HepG2 (cell line): Measurements from ENCODE around the gene CCDC87. TPM values are rescaled to one million over a fixed set of nuclear protein-coding genes. Genes with fewer than 3 reads are reported as not detected.

ENCODE experiments used
- CENPT ChIP-seq: sonication (generic); formaldehyde crosslinking; IDR thresholded peaks from 2 replicates; pipeline ENCODE4 v1.8.0; 2022; ENCODE audit warnings: low read depth, mild to moderate bottlenecking, moderate library complexity, missing genetic modification reagents
- FOXA3 ChIP-seq: IDR thresholded peaks from 2 replicates; pipeline ENCODE4 v1.6.1; 2016; ENCODE audit warnings: missing genetic modification reagents, missing compliant biosample characterization
- FOXM1 ChIP-seq: sonication (generic); formaldehyde crosslinking; IDR thresholded peaks from 2 replicates; pipeline ENCODE4 v1.5.0; 2020; ENCODE audit warnings: missing genetic modification reagents
- GATA4 ChIP-seq: sonication (generic); IDR thresholded peaks from 2 replicates; pipeline ENCODE4 v1.6.1; 2016; ENCODE audit warnings: antibody characterized with exemption, low read depth, borderline replicate concordance
- KLF6 ChIP-seq: IDR thresholded peaks from 2 replicates; pipeline ENCODE4 v1.8.0; 2016; ENCODE audit warnings: missing biosample characterization, missing genetic modification reagents
- MATR3 ChIP-seq: sonication (generic); formaldehyde crosslinking; IDR thresholded peaks from 2 replicates; pipeline ENCODE4 v1.4.0; 2020; ENCODE audit warnings: missing genetic modification reagents
- NR1H2 ChIP-seq: sonication (generic); formaldehyde crosslinking; IDR thresholded peaks from 2 replicates; pipeline ENCODE4 v1.8.1; 2022; ENCODE audit warnings: low read depth, missing genetic modification reagents, borderline replicate concordance
- RBFOX2 ChIP-seq: fragments of 200-400 bp; formaldehyde crosslinking; IDR thresholded peaks from 2 replicates; pipeline ENCODE4 v1.6.1; 2017; ENCODE audit warnings: low read depth, mild to moderate bottlenecking, low read length
- SAP130 ChIP-seq: IDR thresholded peaks from 2 replicates; pipeline ENCODE4 v1.6.1; 2016; ENCODE audit warnings: low read depth
- SMARCC2 ChIP-seq: fragments of 450-650 bp; IDR thresholded peaks from 2 replicates; pipeline ENCODE4 v1.6.1; 2017; ENCODE audit warnings: antibody characterized with exemption, mild to moderate bottlenecking
- SP5 ChIP-seq: IDR thresholded peaks from 2 replicates; pipeline ENCODE4 v1.6.1; 2016; ENCODE audit warnings: low read depth, borderline replicate concordance
- SRSF1 ChIP-seq: fragments of 200-400 bp; formaldehyde crosslinking; optimal IDR thresholded peaks from 2 replicates; pipeline ENCODE3; 2017; ENCODE audit warnings: mild to moderate bottlenecking, low read depth, low read length, moderate library complexity
- SSRP1 ChIP-seq: IDR thresholded peaks from 2 replicates; pipeline ENCODE4 v1.6.1; 2016; ENCODE audit warnings: control low read depth
- TRIM24 ChIP-seq: sonication (generic); formaldehyde crosslinking; IDR thresholded peaks from 2 replicates; pipeline ENCODE4 v1.8.0; 2022; ENCODE audit warnings: mild to moderate bottlenecking, missing genetic modification reagents
- ZNF143 ChIP-seq: sonication (generic); formaldehyde crosslinking; IDR thresholded peaks from 2 replicates; pipeline ENCODE4 v1.4.0; 2020; ENCODE audit warnings: missing genetic modification reagents
- ZNF441 ChIP-seq: sonication (generic); formaldehyde crosslinking; IDR thresholded peaks from 2 replicates; pipeline ENCODE4 v1.7.0; 2021; ENCODE audit warnings: missing genetic modification reagents, borderline replicate concordance
- ZNF557 ChIP-seq: sonication (generic); formaldehyde crosslinking; IDR thresholded peaks from 2 replicates; pipeline ENCODE4 v1.4.0; 2020; ENCODE audit warnings: missing genetic modification reagents
- ZNF891 ChIP-seq: sonication (generic); formaldehyde crosslinking; IDR thresholded peaks from 2 replicates; pipeline ENCODE4 v1.5.0; 2020; ENCODE audit warnings: mild to moderate bottlenecking, missing genetic modification reagents
- polyA plus RNA-seq, 8 experiments: library from polyadenylated mRNA; depleted of rRNA in 3 of 8; stranded (reverse) in 7 of 8; unstranded in 1 of 8; fragments of >200 nt; fragmentation: Illumina TruSeq in 4 of 8; extraction: Trizol in 4 of 8; gene quantifications; 2 replicates each; pipeline versions ENCODE4 v1.2.1 to v1.2.3, GENCODE V29; 2011 to 2016; ENCODE audit warnings: low read depth in 4 of 8, missing spikeins in 1 of 8, mixed read lengths in 1 of 8; ENCODE audit not compliant: insufficient read depth in 1 of 8
- total RNA-seq, 5 experiments: library from RNA; depleted of rRNA; stranded (reverse); fragments of >200 nt; fragmentation: Illumina TruSeq; extraction: Trizol; gene quantifications; 2 replicates each; pipeline ENCODE4 v1.2.3, GENCODE V29; 2016; ENCODE audit warnings: low read depth in 1 of 5
- TF ChIP-seq, protein P1 (sequence below): IDR thresholded peaks from 2 replicates; pipeline ENCODE4 v1.6.1; 2016; ENCODE audit warnings: low read depth, borderline replicate concordance
- TF ChIP-seq, protein P2 (sequence below): sonication (generic); formaldehyde crosslinking; IDR thresholded peaks from 2 replicates; pipeline ENCODE4 v1.5.0; 2020; ENCODE audit warnings: mild to moderate bottlenecking, low read depth, missing genetic modification reagents, borderline replicate concordance
- TF ChIP-seq, protein P3 (sequence below): sonication (generic); formaldehyde crosslinking; IDR thresholded peaks from 2 replicates; pipeline ENCODE4 v1.9.0; 2022; ENCODE audit warnings: missing genetic modification reagents, mild to moderate bottlenecking, borderline replicate concordance
- TF ChIP-seq, protein P4 (sequence below): sonication (generic); formaldehyde crosslinking; IDR thresholded peaks from 2 replicates; pipeline ENCODE4 v1.8.0; 2022; ENCODE audit warnings: mild to moderate bottlenecking, missing genetic modification reagents, moderate library complexity
- TF ChIP-seq, protein P5 (sequence below), 2 experiments: sonication (generic) in 1 of 2; formaldehyde crosslinking in 1 of 2; IDR thresholded peaks; 2 replicates each; pipeline versions ENCODE4 v1.4.0 to v1.6.1; 2018 to 2020; ENCODE audit warnings: missing genetic modification reagents in 2 of 2, borderline replicate concordance in 1 of 2, low read depth in 1 of 2, mild to moderate bottlenecking in 1 of 2, missing biosample characterization in 1 of 2
- TF ChIP-seq, protein P6 (sequence below): sonication (generic); formaldehyde crosslinking; IDR thresholded peaks from 2 replicates; pipeline ENCODE4 v1.8.1; 2023; ENCODE audit warnings: mild to moderate bottlenecking, moderate library complexity, missing genetic modification reagents

The CCDC87 gene
- total and polyA plus RNA-seq, 2 of the 13 experiments (the other 11 are each of a cell fraction or from before 2014, with no cell fraction given) = 0.05 to 0.42 TPM

DNA sequence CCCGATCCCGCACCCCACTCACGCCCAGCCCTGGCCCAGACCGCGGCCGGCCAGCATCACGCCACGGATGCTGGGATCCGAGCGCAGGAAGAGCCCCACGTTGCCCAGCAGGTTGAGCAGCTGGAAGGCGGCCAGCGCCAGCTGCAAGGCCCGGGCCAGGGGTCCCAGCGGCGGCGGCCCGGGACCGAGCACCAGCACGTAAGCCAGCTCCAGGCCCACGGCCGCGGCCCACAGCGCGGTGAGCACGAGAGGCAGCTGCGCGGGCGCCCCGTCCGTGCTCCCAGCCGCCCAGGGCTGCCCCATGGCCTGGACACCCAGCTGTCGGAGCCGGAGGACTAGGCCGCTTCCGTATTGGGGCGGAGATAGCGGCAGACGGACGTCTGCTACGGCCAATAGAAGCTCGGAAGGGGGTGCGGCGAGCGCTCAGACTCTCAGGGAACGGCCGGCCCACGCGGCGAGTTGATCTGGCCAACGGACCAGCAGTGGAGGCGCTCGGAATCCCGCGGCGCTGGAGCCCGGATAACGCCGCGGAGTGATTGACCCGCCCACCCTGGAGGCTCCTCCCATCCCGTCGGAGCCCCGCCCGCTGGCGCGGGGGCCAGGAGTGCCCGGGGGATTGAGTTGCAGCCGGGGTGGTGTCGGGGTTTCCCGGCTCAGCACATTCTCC lies 47.0 kb downstream of the CCDC87 start, which contains the start of gene ZDHHC24 (continued):
- TF ChIP-seq NR1H2 (CRISPR knock-in tag) (no peak), CENPT (CRISPR knock-in tag) (no peak), KLF6 (no peak), SAP130 (CRISPR knock-in tag) (peak; percentile 99), SRSF1 (peak; percentile 84), SSRP1 (CRISPR knock-in tag) (no peak), SP5 (CRISPR knock-in tag) (peak; percentile 24; the same call in 1 of the 2 replicates), FOXA3 (CRISPR knock-in tag) (no peak), TRIM24 (no peak), GATA4 (no peak), ZNF143 (no peak), RBFOX2 (peak; percentile 90), FOXM1 (CRISPR knock-in tag) (no peak), SMARCC2 (no peak), ZNF441 (CRISPR knock-in tag) (0 out of 2 replicates have a peak, but pooled peaks have one; percentile 26), ZNF891 (CRISPR knock-in tag) (no peak), ZNF557 (no peak), MATR3 (CRISPR knock-in tag) (no peak)
- TF ChIP-seq, protein P1, sequence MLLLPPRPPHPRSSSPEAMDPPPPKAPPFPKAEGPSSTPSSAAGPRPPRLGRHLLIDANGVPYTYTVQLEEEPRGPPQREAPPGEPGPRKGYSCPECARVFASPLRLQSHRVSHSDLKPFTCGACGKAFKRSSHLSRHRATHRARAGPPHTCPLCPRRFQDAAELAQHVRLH (CRISPR knock-in tag) = 0 out of 2 replicates have a peak, but pooled peaks have one; percentile 25
- TF ChIP-seq, protein P2, sequence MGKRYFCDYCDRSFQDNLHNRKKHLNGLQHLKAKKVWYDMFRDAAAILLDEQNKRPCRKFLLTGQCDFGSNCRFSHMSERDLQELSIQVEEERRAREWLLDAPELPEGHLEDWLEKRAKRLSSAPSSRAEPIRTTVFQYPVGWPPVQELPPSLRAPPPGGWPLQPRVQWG (CRISPR knock-in tag) = no peak
- TF ChIP-seq, protein P3, sequence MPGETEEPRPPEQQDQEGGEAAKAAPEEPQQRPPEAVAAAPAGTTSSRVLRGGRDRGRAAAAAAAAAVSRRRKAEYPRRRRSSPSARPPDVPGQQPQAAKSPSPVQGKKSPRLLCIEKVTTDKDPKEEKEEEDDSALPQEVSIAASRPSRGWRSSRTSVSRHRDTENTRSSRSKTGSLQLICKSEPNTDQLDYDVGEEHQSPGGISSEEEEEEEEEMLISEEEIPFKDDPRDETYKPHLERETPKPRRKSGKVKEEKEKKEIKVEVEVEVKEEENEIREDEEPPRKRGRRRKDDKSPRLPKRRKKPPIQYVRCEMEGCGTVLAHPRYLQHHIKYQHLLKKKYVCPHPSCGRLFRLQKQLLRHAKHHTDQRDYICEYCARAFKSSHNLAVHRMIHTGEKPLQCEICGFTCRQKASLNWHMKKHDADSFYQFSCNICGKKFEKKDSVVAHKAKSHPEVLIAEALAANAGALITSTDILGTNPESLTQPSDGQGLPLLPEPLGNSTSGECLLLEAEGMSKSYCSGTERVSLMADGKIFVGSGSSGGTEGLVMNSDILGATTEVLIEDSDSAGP (CRISPR knock-in tag) = peak; percentile 41; the same call in 1 of the 2 replicates
- TF ChIP-seq, protein P4, sequence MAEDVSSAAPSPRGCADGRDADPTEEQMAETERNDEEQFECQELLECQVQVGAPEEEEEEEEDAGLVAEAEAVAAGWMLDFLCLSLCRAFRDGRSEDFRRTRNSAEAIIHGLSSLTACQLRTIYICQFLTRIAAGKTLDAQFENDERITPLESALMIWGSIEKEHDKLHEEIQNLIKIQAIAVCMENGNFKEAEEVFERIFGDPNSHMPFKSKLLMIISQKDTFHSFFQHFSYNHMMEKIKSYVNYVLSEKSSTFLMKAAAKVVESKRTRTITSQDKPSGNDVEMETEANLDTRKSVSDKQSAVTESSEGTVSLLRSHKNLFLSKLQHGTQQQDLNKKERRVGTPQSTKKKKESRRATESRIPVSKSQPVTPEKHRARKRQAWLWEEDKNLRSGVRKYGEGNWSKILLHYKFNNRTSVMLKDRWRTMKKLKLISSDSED (CRISPR knock-in tag) = 0 out of 2 replicates have a peak, but pooled peaks have one; percentile 14
- TF ChIP-seq, protein P5, sequence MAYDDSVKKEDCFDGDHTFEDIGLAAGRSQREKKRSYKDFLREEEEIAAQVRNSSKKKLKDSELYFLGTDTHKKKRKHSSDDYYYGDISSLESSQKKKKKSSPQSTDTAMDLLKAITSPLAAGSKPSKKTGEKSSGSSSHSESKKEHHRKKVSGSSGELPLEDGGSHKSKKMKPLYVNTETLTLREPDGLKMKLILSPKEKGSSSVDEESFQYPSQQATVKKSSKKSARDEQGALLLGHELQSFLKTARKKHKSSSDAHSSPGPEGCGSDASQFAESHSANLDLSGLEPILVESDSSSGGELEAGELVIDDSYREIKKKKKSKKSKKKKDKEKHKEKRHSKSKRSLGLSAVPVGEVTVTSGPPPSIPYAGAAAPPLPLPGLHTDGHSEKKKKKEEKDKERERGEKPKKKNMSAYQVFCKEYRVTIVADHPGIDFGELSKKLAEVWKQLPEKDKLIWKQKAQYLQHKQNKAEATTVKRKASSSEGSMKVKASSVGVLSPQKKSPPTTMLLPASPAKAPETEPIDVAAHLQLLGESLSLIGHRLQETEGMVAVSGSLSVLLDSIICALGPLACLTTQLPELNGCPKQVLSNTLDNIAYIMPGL (CRISPR knock-in tag; IDR thresholded peaks at IDR 0.05; ENCODE audit: borderline replicate concordance in 1 of 2, low read depth in 1 of 2) = peak; percentile 65 to 76; a peak in 3 of 4 replicates
- TF ChIP-seq, protein P6, sequence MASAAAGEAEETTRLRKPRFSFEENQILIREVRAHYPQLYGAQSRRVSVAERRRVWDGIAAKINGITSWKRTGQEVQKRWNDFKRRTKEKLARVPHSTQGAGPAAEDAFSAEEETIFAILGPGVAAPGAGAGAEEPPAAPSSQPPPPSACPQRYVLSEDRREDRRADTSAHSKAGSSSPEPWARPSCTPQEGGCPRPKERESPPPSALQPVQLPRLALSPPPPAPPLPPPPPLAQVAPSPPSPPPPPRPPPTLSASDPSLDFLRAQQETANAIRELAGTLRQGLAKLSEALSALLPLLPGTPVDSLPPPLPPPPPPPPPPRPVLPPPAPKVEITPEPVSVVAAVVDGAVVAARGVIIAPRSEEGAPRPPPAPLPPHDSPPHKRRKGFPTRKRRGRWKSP = 0 out of 2 replicates have a peak, but pooled peaks have one; percentile 55
